Measurements from ENCODE around the gene ADGRG3. TPM values are rescaled to one million over a fixed set of nuclear protein-coding genes. Genes with fewer than 3 reads are reported as not detected.

The ADGRG3 gene
- total and polyA plus RNA-seq, 2 of the 13 experiments (the other 11 are each of a cell fraction or from before 2014, with no cell fraction given), result 2.7 to 11.8 TPM

- no peak for TF ChIP-seq TFDP1 (CRISPR knock-in tag; IDR thresholded peaks at IDR 0.05; ENCODE audit: borderline replicate concordance)
- TF ChIP-seq ZNF230 (CRISPR knock-in tag; IDR thresholded peaks at IDR 0.05), result 0 out of 2 replicates have a peak, but pooled peaks have one; percentile 70
- TF ChIP-seq HNRNPLL (IDR thresholded peaks at IDR 0.05; ENCODE audit: low read depth, low read length, poor library complexity, severe bottlenecking), result no peak
- TF ChIP-seq GTF3A (CRISPR knock-in tag; conservative IDR thresholded peaks at IDR 0.05), result peak; percentile 7; the same call in 1 of the 2 replicates
- TF ChIP-seq SALL1 (CRISPR knock-in tag; IDR thresholded peaks at IDR 0.05), result peak; percentile 87
- peak; percentile 57; the same call in 1 of the 2 replicates for TF ChIP-seq SAP130 (CRISPR knock-in tag; IDR thresholded peaks at IDR 0.05; ENCODE audit: low read depth)
- TF ChIP-seq AFF4 (CRISPR knock-in tag; IDR thresholded peaks at IDR 0.05), result no peak
- TF ChIP-seq SOX6 (IDR thresholded peaks at IDR 0.05), result no peak
- peak; percentile 72 for TF ChIP-seq SOX6 (CRISPR knock-in tag; IDR thresholded peaks at IDR 0.05)
- peak; percentile 54 for TF ChIP-seq PHF5A (CRISPR knock-in tag; IDR thresholded peaks at IDR 0.05; ENCODE audit: low read depth, unreplicated experiment)
- TF ChIP-seq NCOA1 (CRISPR knock-in tag; IDR thresholded peaks at IDR 0.05), result no peak
- no peak for TF ChIP-seq SOX13 (IDR thresholded peaks at IDR 0.05)
- peak in 1 of 2 experiments; percentile 39; a peak in 2 of 4 replicates for TF ChIP-seq SOX13 (CRISPR knock-in tag; conservative IDR thresholded peaks at IDR 0.05 in 1 of 2, IDR thresholded peaks at IDR 0.05 in 1 of 2)
- TF ChIP-seq ZNF737 (CRISPR knock-in tag; IDR thresholded peaks at IDR 0.05; ENCODE audit: borderline replicate concordance), result no peak
- peak; percentile 67; the same call in 1 of the 2 replicates for TF ChIP-seq BCL6 (CRISPR knock-in tag; IDR thresholded peaks at IDR 0.05)
- peak; percentile 31; the same call in 1 of the 2 replicates for TF ChIP-seq MXD3 (CRISPR knock-in tag; IDR thresholded peaks at IDR 0.05)
- no peak for TF ChIP-seq ZNF180 (CRISPR knock-in tag; IDR thresholded peaks at IDR 0.05; ENCODE audit: borderline replicate concordance, low read depth)
- peak; percentile 76; the same call in 1 of the 2 replicates for TF ChIP-seq MTA1 (CRISPR knock-in tag; IDR thresholded peaks at IDR 0.05; ENCODE audit: borderline replicate concordance)
- TF ChIP-seq CEBPB (IDR thresholded peaks at IDR 0.05; ENCODE audit: borderline replicate concordance, low read depth, low read length), result no peak
- TF ChIP-seq ZNF10 (CRISPR knock-in tag; IDR thresholded peaks at IDR 0.05; ENCODE audit: borderline replicate concordance, low read depth), result no peak
- TF ChIP-seq HNRNPK (IDR thresholded peaks at IDR 0.05; ENCODE audit: low read depth, low read length, poor library complexity, severe bottlenecking), result no peak
- TF ChIP-seq KLF6 (CRISPR knock-in tag; IDR thresholded peaks at IDR 0.05), result peak; percentile 88
These were observed 19.3 kb upstream of the ADGRG3 start (continued) for GRCh38 chr16:57648581-57649442.

All from HepG2 (cell line).